HK-2 (cell line): ENCODE results near the gene PACSIN1.

ENCODE experiments used
- DNase-seq: peaks from one replicate; pipeline ENCODE4 v3.0.0-alpha.2; 2018; ENCODE audit not compliant: unreplicated experiment

The PACSIN1 gene

DNA sequence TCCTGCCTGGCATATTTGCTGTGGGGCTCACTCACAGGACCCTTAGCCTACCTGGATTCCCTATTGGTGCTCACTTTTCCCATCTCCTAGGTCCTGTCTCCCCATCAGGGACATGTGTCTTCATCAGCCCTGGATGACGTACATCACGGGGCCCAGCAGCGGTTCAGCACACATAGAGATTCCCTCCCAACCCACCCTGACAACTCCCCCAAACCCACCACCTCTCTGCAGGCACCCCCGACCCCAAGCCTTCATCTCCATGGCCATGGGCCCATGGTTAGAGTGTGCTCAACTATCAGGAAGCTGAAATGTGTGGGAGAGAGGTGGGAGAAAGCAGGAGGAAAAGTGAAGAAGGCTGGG, 115.7 kb downstream of the PACSIN1 start:
- DNase-seq: no peak

DNA sequence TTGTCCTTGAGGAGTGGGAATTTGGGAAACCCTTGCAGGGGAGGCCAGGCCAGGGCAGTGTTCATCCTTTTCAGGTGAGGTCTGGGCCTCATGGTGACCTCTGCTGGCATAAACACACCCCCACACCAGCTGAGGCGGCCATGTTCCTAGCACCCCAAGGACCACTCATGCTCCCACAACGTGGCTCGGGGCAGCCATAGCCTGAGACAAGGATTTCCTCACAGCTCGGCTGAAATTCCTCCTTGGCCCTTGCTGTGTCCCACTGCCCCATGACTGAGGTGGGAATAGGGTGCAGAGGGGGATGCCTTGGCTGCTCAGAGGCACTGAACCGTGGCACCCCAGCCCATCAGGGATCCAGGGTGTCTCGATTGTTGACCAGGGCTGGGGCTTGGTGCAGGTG, 117.6 kb downstream of the PACSIN1 start:
- DNase-seq: no peak

DNA sequence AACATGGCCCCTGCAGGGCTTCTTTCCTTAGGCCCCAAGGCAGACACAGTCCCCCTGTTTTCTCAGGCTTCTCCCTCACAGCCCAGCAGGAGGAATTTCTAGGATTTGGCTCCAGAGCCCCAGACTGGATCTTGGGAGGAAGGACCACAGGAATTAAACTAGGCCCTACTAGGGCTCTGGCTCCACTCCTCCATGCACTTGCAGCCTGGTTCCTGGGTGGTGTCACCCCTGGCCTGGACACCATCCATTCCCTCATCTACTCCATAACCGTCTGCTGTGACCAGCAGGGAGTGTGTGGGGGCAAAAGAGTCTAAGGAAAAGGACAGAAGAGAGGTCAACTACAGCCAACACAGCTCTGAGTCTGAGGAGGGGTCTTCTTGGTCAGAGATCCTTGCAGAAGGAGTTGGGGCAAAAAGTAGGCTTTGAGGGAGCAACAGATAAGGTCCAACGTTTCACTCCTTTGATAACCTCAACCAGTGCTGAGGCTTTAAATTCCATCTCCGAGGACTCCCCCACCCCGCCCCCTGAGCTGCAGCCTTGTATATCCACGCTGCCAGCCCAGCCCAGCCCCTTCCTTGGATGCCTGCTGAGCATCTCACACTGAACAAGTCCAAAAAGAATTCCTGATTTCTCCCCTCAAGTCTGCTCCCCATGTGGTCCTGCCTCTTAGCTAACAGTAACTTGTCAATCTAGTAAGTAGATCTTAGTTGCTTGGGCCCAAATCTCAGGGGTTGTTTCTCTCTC, 118.2 kb downstream of the PACSIN1 start:
- no peak for DNase-seq

DNA sequence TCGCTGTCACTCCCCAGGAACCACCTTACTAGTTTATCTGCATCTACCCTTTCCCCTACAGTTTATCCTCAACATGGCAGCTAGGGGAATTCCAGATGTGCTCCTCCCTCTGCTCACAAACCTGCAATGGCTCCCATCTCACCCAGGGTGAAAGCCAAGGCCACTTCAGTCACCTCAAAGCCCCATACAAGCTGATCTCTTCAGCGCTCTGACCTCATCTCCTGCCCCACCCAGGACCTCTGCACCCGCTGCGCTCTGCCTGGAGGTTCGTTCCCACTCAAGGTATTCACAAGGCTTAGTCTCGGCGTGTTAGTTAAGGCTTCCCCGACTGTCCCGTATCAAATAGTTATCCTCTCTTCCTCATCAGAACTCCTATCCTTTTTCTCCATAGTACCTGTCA, 118.8 kb downstream of the PACSIN1 start:
- DNase-seq: no peak
